Gastroesophageal sphincter (tissue), 4 donors: ENCODE results near the gene CSAD. TPM values are rescaled to one million over a fixed set of nuclear protein-coding genes. Genes with fewer than 3 reads are reported as not detected.
A peak's percentile ranks its signal among the peaks of the same experiment; 100 is the strongest.

Source experiments
- ATAC-seq: fragments of 150-250 bp; one replicate; pipeline ENCODE4 v1.9.1; 2016; ENCODE audit warnings: mild to moderate bottlenecking, moderate library complexity
- H3K27ac ChIP-seq, 4 donors: fragments of 200-600 bp; sonication (generic) in 3 of 4; 1 replicate in 3 of 4; 2 replicates in 1 of 4; pipeline ENCODE4 v1.5.1; 2016 to 2019
- H3K27me3 ChIP-seq: fragments of 200-600 bp; sonication (generic); one replicate; pipeline ENCODE4 v1.5.1; 2019
- H3K36me3 ChIP-seq, 2 donors: fragments of 200-600 bp; sonication (generic); one replicate each; pipeline ENCODE4 v1.5.1; 2019; ENCODE audit warnings: control low read depth in 1 of 2
- H3K4me1 ChIP-seq, 3 donors: fragments of 200-600 bp; sonication (generic); 1 replicate in 2 of 3; 2 replicates in 1 of 3; pipeline ENCODE4 v1.5.1; 2016 to 2019; ENCODE audit warnings: control low read depth in 2 of 3
- H3K4me3 ChIP-seq, 2 donors: fragments of 200-600 bp; sonication (generic); one replicate each; pipeline ENCODE4 v1.5.1; 2019; ENCODE audit warnings: mild to moderate bottlenecking in 1 of 2, moderate library complexity in 1 of 2
- H3K9me3 ChIP-seq, 3 donors: fragments of 200-600 bp; sonication (generic); one replicate each; pipeline ENCODE4 v1.5.1; 2017 to 2019; ENCODE audit warnings: control low read depth in 2 of 3
- EP300 ChIP-seq: sonication (generic); formaldehyde crosslinking; IDR thresholded peaks from one replicate; pipeline ENCODE4 v1.6.1; 2017; ENCODE audit warnings: antibody characterized with exemption, mild to moderate bottlenecking
- POLR2A ChIP-seq, 2 donors: fragments of 450-650 bp; IDR thresholded peaks; one replicate each; pipeline ENCODE4 v1.6.1; 2017; ENCODE audit warnings: antibody characterized with exemption in 2 of 2, mild to moderate bottlenecking in 2 of 2, moderate library complexity in 1 of 2
- POLR2AphosphoS5 ChIP-seq: sonication (generic); formaldehyde crosslinking; IDR thresholded peaks from one replicate; pipeline ENCODE4 v1.6.1; 2017; ENCODE audit warnings: antibody characterized with exemption
- WGBS, 2 donors: methylation state at CpG; one replicate each; pipeline ENCODE4 v1.1.5; 2018; ENCODE audit warnings: low coverage in 1 of 2; 5-methylcytosine and 5-hydroxymethylcytosine counted together
- total RNA-seq, 4 donors: library from RNA; depleted of rRNA; stranded (reverse); fragments of >200 nt; gene quantifications; one replicate each; pipeline ENCODE4 v1.1.0, GENCODE V29; 2016
- TF ChIP-seq, protein P1 (sequence below), 4 experiments: fragments of 200-600 bp in 2 of 4; fragments of 450-650 bp in 2 of 4; sonication (generic) in 1 of 4; IDR thresholded peaks; one replicate each; pipeline ENCODE4 v1.5.1; 2017 to 2019; ENCODE audit warnings: antibody characterized with exemption in 4 of 4, mild to moderate bottlenecking in 2 of 4, moderate library complexity in 2 of 4

The CSAD gene
- total RNA-seq, 4 donors from 2014 or later = 11.3 to 47.5 (median 24.1) TPM

DNA sequence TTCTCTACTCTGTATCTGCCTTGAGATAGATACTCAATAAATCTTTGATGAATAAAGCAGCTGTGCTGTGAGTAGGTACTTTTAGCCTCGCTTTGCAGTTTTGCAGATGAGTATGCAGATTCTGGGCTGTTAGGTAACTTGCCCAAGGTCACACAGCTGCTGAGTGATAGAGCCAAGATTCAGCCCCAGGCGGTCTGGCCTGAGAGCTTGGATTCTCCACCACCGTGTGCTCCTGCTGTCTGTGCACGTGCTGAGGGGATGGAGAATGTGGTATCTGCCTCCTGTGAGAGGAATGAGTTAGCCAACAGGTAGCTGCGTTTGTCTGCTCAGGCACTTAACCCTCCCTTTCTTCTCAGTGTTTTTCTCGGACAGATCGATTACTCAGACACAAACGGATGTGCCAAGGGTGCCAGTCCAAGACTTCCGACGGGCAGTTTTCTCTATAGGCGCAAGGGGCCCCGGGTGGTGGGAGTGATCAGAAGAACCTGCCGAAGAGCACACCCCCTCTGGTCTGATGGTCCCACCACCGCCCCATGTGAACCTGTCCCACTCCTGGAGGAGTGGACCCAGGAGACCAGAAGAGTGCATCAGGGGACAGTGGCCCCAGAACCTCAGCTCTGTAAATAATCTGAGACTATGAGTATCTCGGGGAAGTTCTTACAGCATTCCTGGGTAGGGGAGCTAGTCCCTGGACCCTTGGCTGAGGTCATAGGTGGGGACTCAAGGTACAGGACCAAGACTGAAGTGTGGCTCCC is 6.6 kb upstream of the CSAD start:
- 75% methylated on average over 1 to 9 of the region's 15 CpGs for WGBS, 2 donors
- no peak overlapping the region for H3K27ac ChIP-seq
- H3K36me3 ChIP-seq = peaks cover 0 to 79% of the 10 kb centered on the region in 2 donors
- H3K27me3 ChIP-seq = no peaks in the 10 kb centered on the region
- TF ChIP-seq, protein P1, sequence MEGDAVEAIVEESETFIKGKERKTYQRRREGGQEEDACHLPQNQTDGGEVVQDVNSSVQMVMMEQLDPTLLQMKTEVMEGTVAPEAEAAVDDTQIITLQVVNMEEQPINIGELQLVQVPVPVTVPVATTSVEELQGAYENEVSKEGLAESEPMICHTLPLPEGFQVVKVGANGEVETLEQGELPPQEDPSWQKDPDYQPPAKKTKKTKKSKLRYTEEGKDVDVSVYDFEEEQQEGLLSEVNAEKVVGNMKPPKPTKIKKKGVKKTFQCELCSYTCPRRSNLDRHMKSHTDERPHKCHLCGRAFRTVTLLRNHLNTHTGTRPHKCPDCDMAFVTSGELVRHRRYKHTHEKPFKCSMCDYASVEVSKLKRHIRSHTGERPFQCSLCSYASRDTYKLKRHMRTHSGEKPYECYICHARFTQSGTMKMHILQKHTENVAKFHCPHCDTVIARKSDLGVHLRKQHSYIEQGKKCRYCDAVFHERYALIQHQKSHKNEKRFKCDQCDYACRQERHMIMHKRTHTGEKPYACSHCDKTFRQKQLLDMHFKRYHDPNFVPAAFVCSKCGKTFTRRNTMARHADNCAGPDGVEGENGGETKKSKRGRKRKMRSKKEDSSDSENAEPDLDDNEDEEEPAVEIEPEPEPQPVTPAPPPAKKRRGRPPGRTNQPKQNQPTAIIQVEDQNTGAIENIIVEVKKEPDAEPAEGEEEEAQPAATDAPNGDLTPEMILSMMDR (IDR thresholded peaks at IDR 0.05) = no peak
- H3K4me3 ChIP-seq = no peak overlapping the region
- ATAC-seq = no peak
- H3K4me1 ChIP-seq = peaks cover 1 to 56% (median 24%) of the 10 kb centered on the region in 3 donors
- no peaks in the 10 kb centered on the region for H3K9me3 ChIP-seq

DNA sequence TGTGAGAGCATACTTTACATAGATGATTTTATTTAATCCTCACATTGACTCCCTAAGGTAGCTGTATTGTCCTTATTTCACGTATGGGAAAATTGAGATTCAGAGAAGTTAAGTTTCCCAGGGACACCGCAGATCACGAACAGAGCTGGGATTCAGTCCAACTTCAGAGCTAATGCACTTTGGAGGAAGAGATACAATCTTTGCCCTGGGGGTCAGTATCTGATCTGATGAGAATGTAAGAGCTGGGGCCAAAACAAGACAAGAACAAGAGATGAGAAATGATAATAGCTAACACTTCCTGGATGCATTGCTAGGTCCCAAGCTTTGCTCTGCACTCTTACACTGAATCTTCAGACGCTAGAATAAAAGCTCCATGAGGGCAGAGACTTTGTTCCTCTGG is 6.0 kb upstream of the CSAD start:
- peaks cover 0 to 82% of the 10 kb centered on the region in 2 donors for H3K36me3 ChIP-seq
- WGBS, 2 donors = 66 to 93% methylated on average over 4 of the region's 4 CpGs
- TF ChIP-seq, protein P1 (IDR thresholded peaks at IDR 0.05) = no peak
- TF ChIP-seq POLR2A (IDR thresholded peaks at IDR 0.05) (no peak), EP300 (no peak), POLR2AphosphoS5 (no peak)

DNA sequence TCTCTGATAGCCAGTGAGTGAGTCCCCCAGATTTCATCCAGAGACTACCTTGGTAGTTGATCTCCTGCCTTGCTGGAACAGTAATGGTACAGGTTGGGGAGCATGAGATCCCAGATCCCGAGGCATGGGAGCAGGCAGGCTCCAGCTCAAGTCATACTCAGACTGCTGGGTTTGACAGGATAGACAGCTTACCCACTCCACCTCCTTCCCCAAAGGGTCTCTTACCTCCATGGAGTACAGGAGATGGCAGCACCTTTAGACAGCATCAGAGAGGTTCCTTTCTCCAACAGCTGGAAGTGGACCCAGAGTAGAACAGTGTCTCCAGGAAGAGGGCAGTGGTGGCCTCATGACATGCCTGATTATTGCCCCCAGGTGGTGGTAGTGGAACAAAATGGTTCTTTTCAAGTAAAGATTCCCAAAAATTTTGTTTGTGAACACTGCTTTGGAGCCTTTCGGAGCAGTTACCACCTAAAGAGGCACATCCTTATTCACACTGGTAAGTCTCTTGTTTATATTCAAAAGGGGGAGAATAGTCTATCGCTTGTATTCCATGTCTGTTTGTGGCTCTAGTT is 4.9 kb upstream of the CSAD start:
- peaks cover 5 to 68% (median 34%) of the 10 kb centered on the region in 3 donors for H3K4me1 ChIP-seq
- WGBS, 2 donors = 93 to 97% methylated on average over 3 of the region's 3 CpGs
- no peak for ATAC-seq
- H3K9me3 ChIP-seq = no peaks in the 10 kb centered on the region
- no peak overlapping the region for H3K4me3 ChIP-seq
- TF ChIP-seq, protein P1 (IDR thresholded peaks at IDR 0.05) = no peak
- TF ChIP-seq EP300 = no peak
- H3K27me3 ChIP-seq = no peaks in the 10 kb centered on the region
- H3K36me3 ChIP-seq = peaks cover 0 to 74% of the 10 kb centered on the region in 2 donors
- H3K27ac ChIP-seq = no peak overlapping the region

More for the DNA sequence above, 6.0 kb upstream of the CSAD start:
- H3K4me1 ChIP-seq = peaks cover 5 to 62% (median 30%) of the 10 kb centered on the region in 3 donors
- no peak for ATAC-seq
- no peaks in the 10 kb centered on the region for H3K9me3 ChIP-seq
- H3K27me3 ChIP-seq = no peaks in the 10 kb centered on the region
- no peak overlapping the region for H3K4me3 ChIP-seq
- no peak overlapping the region for H3K27ac ChIP-seq

DNA sequence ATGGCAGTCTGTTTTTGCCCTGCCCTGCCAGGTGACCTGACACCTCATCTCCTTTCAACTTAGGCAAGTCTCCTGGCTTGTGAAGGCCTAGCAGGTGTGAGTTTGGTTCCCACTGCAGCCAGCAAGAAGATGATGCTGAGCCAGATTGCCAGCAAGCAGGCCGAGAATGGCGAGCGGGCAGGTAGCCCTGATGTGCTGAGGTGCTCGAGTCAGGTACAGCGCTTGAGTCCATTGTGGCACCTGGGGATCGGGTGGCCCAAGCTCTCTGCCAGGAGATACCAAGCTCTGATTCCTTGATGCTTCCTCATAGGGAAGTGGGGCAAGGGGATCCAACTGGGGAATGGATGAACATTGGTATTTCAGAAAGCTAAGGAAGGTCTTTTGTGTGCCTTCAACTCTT is 4.1 kb upstream of the CSAD start:
- no peaks in the 10 kb centered on the region for H3K9me3 ChIP-seq

More for the DNA sequence above, 4.1 kb upstream of the CSAD start:
- TF ChIP-seq, protein P1 (IDR thresholded peaks at IDR 0.05) = no peak
- TF ChIP-seq POLR2AphosphoS5 (no peak), EP300 (no peak), POLR2A (IDR thresholded peaks at IDR 0.05) (no peak)
- Histone ChIP-seq H3K27ac (peak overlapping the region in 1 of 4 donors; percentile 98), H3K36me3 (peaks cover 0 to 74% of the 10 kb centered on the region in 2 donors), H3K4me1 (peaks cover 5 to 62% (median 33%) of the 10 kb centered on the region in 3 donors), H3K4me3 (no peak overlapping the region), H3K27me3 (no peaks in the 10 kb centered on the region)
- 87% methylated on average over 4 of the region's 6 CpGs; no CpG with 5 or more reads in 1 of the 2 donors for WGBS, 2 donors
- no peak for ATAC-seq
